GM12875 (cell line): ENCODE measurements around the gene KCNK18.

Experiments used
- H3K4me3 ChIP-seq: one replicate; pipeline ENCODE4 v1.5.1; 2011; ENCODE audit warnings: low read depth, low read length, control low read depth
- TF ChIP-seq, protein P1 (sequence below): IDR thresholded peaks from 2 replicates; pipeline ENCODE4 v1.5.1; 2011; ENCODE audit warnings: low read depth, mild to moderate bottlenecking, control low read depth, inconsistent platforms, low read length, moderate library complexity, borderline replicate concordance; ENCODE audit not compliant: insufficient read depth

The KCNK18 gene

DNA sequence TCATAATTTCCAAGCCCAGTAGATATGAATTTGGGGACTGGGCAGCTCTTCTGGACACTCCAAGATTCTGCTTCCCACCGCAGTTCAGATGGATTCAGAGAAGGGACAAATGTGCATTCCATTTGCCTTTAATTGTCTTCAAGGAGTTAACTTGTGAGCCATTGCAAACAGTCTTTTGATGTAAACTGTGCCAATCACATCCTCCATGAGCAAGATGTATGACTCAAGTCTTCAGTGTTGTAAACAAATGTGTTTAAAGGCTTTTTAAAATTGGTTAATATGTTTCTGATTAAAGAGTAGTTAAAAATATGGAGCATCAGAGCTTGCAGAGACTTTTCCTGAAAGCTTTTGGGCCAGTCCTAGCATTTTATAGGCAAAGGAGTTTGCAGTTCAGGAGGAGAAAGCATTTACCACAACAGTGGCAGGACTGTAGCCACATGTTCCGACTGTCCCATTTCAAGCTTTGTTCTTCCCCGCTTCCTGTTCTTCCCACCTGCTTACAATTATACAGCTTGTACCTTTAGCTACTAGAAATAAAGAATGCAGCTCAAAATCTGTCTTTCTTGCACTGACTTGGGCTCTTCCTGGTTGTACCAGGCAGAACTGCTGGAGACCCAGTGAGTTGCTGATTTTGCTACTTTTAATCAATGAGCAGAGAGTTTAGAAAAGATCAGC lies 49.8 kb downstream of the KCNK18 start:
- TF ChIP-seq, protein P1, sequence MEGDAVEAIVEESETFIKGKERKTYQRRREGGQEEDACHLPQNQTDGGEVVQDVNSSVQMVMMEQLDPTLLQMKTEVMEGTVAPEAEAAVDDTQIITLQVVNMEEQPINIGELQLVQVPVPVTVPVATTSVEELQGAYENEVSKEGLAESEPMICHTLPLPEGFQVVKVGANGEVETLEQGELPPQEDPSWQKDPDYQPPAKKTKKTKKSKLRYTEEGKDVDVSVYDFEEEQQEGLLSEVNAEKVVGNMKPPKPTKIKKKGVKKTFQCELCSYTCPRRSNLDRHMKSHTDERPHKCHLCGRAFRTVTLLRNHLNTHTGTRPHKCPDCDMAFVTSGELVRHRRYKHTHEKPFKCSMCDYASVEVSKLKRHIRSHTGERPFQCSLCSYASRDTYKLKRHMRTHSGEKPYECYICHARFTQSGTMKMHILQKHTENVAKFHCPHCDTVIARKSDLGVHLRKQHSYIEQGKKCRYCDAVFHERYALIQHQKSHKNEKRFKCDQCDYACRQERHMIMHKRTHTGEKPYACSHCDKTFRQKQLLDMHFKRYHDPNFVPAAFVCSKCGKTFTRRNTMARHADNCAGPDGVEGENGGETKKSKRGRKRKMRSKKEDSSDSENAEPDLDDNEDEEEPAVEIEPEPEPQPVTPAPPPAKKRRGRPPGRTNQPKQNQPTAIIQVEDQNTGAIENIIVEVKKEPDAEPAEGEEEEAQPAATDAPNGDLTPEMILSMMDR = no peak
- no peak overlapping the region for H3K4me3 ChIP-seq

DNA sequence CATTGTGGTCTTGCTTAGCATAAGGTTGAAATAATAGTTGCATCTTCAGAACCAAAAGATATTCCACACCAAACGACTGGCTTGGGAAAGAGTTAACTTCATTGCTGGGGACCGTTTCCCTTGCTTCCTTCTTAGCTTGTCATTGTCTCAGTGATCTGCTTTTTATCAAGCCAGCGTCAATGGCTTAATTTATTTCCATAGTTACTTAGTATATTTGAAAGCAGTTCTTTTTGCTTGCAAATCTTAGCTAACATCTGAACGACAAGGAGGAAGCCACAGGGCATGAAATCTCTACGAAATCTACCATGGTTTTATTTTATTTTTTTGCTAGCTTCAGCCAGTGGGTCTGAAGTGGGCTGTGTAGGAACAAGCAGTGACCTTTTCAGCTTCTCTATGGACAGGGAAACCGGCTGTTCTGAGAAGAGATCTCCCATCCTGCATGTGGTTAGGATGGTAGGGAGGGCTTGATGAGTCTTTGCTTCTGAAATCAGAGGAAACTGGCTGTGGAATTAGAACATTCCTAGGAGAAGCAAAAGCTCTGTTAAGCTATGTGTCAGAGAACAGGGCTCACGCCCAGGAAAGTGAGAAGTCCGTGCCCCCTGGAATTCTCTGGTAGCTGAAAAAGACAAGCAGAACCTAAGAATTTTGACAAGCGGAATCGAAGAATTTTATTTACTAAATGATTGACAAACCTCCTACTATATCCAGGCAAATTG lies 51.6 kb downstream of the KCNK18 start:
- TF ChIP-seq, protein P1 = no peak
- no peak overlapping the region for H3K4me3 ChIP-seq

DNA sequence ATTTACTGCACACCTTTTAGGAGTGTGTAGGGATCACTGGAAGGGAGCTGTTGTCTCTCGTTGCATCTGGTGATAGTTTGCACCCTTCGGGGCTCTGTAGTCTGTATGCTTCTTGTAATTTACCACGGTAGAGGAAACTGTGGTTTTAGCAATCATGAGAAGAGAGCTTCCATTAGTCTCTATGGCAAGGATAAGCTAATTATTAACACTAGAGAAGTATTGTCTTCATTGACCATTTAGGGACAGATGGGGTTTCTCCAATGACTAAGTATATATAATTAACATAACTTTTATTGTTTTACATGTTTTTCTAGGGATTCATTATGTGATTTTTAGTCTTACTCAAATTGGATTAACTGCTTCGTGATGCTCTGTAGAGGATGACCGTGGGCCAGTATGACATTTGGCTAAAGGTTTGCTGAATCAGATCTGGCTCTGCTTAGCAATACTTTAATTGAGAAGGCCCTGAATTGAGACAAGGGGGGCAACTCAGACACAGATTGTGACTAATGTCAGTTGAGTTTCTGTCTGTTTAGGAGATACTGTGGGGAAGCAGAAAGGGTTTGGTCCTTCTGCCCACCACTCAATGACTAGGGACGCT lies 52.3 kb downstream of the KCNK18 start:
- H3K4me3 ChIP-seq = no peak overlapping the region
- TF ChIP-seq, protein P1 = no peak

DNA sequence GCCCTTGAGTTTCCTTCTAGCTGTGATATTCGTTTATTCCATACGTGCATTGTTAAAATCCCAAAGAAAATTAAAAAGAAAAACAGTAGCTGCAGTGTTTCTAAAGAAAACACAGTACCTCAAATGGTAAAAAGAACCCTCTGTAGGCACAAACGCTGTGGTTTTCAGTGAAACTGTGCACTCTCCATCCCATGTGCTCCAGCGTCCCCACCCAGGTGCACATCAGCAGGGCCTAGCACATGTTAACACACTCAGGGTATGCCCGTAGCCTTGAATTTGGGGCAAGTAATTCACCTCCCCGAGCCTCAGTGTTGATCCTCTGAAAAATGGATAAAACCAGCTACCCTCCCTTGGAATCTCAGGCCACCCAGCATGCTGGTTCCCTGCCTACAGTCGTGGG lies 53.1 kb downstream of the KCNK18 start:
- TF ChIP-seq, protein P1 = no peak
- no peak overlapping the region for H3K4me3 ChIP-seq

DNA sequence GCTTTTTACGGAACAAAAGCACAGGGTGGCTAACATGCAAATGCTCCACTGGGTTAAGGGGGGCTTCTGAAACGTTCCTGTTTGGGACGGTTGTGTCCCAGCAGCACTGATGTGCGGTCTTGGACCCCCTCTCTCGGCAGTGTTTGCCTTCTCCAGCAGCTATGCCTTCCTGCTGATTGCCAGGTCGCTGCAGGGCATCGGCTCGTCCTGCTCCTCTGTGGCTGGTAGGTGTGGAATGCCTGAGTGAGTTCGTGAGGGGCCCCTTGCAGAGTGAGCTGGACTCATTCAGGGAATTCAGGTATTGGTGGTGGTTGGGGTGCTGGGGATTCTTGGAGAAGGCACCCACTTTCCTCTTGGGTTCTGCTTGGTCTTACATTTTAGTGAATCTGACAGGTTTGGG lies 56.6 kb downstream of the KCNK18 start:
- TF ChIP-seq, protein P1 = no peak
- no peak overlapping the region for H3K4me3 ChIP-seq

DNA sequence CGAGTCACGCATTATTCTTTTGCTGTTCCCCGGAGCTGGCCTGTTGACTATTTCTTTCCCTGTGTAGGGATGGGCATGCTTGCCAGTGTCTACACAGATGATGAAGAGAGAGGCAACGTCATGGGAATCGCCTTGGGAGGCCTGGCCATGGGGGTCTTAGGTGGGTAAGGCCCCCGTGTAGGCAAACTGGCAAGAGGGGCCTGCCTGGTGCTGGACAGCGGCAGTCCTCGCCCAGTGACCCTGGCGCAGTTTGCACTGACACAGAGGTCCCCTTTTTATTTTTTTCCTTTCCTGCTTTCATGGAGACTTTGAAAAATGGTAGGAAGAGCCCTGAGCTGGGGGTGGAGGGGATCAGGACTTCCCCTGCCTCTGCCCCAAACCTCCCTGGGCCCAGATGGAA lies 57.0 kb downstream of the KCNK18 start:
- TF ChIP-seq, protein P1 = no peak
- H3K4me3 ChIP-seq = no peak overlapping the region
